Choroid plexus epithelial cell (primary cell): ENCODE results near the gene HES7.

Experiments
- DNase-seq: peaks from one replicate; pipeline ENCODE4 v3.0.0-alpha.2; 2010; ENCODE audit warnings: low read depth
- H3K4me3 ChIP-seq: 2 replicates; pipeline ENCODE4 v1.5.1; 2011; ENCODE audit warnings: low read depth, mild to moderate bottlenecking, control low read depth, low read length, moderate library complexity
- CTCF ChIP-seq: conservative IDR thresholded peaks from 2 replicates; pipeline ENCODE4 v1.5.1; 2011; ENCODE audit warnings: low read depth, mild to moderate bottlenecking, control low read depth, inconsistent platforms, low read length, moderate library complexity

The HES7 gene

DNA sequence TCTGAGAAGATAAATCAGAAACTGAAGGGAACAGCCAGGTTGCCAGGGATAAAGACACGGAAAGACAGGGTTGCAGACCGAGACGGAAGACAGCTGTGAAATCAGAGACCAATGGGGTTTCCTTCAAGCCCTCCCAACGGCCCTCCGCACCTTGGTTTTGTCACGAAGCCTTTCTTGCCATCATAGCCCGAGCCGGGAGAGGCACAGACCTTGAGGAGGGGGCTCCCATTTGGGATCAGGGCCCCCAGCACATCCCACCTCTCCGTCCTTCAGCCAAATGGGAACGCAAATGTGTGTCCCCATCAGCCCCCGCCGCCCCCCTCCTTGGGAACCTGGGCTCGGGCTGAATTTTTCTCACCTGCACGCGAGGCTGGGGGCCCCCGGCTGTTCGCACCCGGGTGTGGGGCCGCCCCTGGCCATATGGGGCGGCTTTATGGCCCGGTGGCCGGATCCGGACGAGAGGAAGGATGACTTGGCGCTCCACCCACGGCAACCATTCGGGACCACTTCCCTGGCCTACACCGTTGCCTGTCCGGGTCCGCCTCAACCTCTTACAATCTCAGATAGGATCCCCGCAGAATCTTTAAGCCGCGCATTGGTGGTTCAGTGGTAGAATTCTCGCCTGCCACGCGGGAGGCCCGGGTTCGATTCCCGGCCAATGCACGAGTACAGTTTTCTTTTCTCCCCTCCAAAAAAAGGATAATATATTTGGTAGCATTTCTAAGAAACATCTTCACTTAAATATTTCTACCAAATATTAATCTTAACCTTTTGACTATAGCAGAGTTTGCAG lies 1.4 kb upstream of the HES7 start:
- H3K4me3 ChIP-seq, result peak overlapping the region; percentile 62
- TF ChIP-seq CTCF, result no peak
- peak; percentile 68 for DNase-seq

DNA sequence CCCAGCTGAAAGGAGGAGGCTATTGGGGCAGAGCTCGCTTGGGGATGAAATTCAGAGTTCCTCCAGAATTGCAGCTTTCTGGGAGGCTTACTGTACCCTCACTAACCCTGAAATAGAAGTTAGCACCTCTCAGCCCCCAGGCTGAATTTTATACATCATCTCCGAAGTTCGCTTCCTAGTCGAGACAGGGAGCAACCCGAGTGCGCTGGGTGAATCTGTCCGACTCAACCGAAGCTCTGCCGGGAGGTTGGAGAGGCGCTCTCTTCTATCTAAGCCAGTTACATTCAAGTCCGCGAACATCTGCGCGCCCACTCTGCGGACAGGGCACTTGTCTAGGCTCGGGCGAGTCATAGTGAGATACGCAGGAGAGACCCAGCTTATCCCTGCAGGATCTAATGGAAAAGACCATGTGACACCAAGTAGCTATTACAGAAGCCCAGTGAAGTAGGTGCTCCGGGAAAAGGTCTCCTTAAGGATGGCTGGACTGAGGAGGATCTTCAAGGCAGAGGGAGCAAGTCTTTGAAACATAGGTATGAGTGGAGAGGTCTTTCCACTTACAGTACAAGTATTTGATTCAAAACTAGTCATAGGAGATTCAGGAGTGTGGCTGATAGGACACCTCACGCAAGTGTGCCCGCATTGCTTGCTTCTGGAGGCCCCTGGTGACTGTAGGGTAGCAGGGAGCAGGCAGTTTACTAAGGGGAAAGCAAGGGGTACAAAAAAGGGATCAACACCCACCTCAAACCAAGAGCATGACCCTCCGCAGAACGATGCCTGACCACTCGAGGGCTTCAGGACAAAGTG lies 646 bp upstream of the HES7 start:
- TF ChIP-seq CTCF, result no peak
- H3K4me3 ChIP-seq, result peak overlapping the region; percentile 58
- DNase-seq, result peak; percentile 49

- peak overlapping the region; percentile 58 for H3K4me3 ChIP-seq
- TF ChIP-seq CTCF, result no peak
- DNase-seq, result no peak
Measured at GRCh38 chr17:8122924-8123694, 797 bp downstream of the HES7 start.

DNA sequence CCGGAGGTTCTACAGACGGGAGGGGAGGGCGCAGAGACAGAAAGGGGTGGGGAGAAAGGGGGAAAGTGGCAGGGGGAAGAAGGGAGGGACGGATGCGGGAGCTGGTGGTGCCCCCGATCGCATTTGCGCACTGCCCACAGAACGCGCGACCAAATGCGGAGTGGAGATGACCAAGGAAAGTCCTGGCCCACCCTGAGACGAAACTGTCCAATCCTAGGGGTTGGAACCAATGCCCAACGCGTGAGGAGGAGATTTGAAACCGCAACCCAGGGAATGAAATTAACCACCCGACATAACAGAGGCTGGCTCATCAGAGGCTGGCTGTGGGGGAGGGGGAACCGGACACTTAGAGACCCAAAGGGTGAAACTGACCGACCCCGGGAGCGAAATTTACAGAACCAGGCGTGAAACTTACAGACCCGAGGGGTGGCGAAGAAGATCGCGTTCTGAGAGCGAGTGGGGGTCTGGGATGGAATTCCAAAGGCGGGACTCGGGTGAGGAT lies 1.4 kb downstream of the HES7 start:
- peak; percentile 31 for DNase-seq
- H3K4me3 ChIP-seq, result peak overlapping the region; percentile 58
- no peak for TF ChIP-seq CTCF

DNA sequence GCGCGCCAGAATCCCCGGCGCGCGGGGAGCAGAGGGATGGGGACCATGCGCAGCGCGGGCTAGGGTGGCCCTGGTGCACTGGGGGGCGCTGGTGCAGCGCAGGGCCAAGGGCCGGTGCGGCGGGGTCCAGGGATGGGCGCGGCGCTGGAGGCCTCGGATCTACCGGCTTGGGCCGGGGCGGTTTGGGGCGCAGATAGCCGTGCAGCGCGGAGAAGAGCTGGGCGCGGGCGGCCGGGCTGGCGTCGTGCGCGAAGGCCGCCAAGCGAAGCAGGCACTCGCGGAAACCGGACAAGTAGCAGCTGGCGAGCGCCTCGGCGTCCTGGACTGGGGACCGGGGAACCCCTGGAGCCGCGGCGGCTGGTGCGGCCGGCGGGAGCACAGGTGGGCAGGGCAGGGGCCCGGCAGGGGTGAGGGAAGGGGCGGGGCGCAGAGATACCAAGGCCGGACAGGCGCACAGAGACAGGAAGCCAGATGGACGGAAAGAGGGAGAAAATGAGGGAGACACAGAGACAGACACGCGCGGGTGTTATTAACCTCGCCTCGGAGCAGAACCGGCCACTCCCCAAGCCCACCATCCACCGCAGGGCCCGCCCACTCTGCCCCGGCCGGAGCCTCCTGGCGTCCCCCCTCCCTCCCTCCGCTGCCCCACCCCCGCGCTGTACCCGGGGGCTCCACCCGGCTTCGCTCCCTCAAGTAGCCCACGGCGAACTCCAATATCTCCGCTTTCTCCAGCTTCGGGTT lies 2.1 kb downstream of the HES7 start:
- H3K4me3 ChIP-seq, result peak overlapping the region; percentile 58
- DNase-seq, result peak; percentile 52
- peak; percentile 27 for TF ChIP-seq CTCF

GRCh38 chr17:8121407-8121680 lies 2.6 kb downstream of the HES7 start:
- no peak for DNase-seq
- peak overlapping the region; percentile 58 for H3K4me3 ChIP-seq
- no peak for TF ChIP-seq CTCF
